Chondrocyte (in vitro differentiated cells): ENCODE results near the gene RELA. TPM values are rescaled to one million over a fixed set of nuclear protein-coding genes. Genes with fewer than 3 reads are reported as not detected.

Experiments used
- DNase-seq: peaks from one replicate; pipeline ENCODE4 v3.0.0; 2021; ENCODE audit warnings: mixed read lengths, low spot score
- H3K27ac Mint-ChIP-seq: one replicate; pipeline ENCODE4 v1.8.0; 2021; ENCODE audit warnings: mild to moderate bottlenecking, moderate library complexity, mixed read lengths; ENCODE audit not compliant: unreplicated experiment
- H3K27me3 Mint-ChIP-seq: 2 replicates; pipeline ENCODE4 v1.8.0; 2021; ENCODE audit warnings: low read depth, mixed read lengths
- H3K36me3 Mint-ChIP-seq: 2 replicates; pipeline ENCODE4 v1.8.0; 2021; ENCODE audit warnings: low read depth, mixed read lengths
- H3K4me1 Mint-ChIP-seq: 2 replicates; pipeline ENCODE4 v1.8.0; 2021; ENCODE audit warnings: low read depth, mild to moderate bottlenecking, mixed read lengths
- H3K4me3 Mint-ChIP-seq: one replicate; pipeline ENCODE4 v1.8.0; 2021; ENCODE audit warnings: mild to moderate bottlenecking, moderate library complexity, mixed read lengths; ENCODE audit not compliant: unreplicated experiment
- H3K9me3 Mint-ChIP-seq: 2 replicates; pipeline ENCODE4 v1.8.0; 2021; ENCODE audit warnings: low read depth, mixed read lengths
- total RNA-seq: library from RNA; stranded (reverse); gene quantifications from 3 replicates; pipeline ENCODE4 v1.2.1, GENCODE V29; 2021
- TF ChIP-seq, protein P1 (sequence below): fragments of 200-600 bp; sonication (generic); IDR thresholded peaks from 2 replicates; pipeline ENCODE4 v1.5.0; 2021; ENCODE audit warnings: antibody characterized with exemption, mild to moderate bottlenecking, moderate library complexity

RELA gene
- total RNA-seq, 1 donor from 2014 or later, result 72.7 TPM

DNA sequence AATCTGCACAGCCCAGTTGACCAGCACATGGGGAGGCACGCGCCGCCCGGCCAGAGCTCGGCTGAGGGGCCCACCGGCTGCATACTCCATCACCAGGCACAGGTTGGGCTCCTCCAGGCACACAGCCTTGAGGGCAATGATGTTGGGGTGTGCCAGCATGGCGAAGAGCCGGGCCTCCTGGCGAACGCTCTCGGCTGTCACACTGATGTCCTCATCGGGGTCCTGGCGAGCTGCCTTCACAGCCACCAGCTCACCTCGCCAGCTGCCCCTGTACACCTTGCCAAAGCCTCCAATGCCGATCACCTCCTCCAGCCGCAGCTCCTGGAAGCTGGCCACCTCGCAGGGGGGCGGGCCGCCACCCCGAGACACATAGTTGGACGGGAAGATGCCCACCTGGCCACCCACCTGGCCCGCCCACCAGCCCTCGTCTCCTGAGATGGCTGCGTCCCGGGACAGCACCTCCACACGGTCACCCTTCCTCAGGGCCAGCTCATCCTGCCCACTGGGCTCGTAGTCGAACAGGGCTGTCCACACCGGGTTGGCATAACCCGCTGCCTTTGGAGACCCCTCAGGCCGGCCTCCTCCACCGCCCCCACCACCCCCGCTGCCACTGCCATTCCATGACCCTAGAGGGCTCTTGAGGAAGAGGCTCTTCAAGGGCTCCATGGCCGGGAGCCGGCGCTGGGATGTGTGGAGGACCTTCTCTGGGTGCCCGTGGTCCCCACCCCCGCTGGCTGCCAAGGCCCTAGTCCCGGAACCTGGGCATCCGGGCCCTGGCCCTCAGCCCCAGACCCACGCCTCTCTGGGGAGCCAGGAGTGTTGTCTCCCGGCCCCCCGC is 49.4 kb downstream of the RELA start:
- no peaks in the 10 kb centered on the region for H3K27me3 Mint-ChIP-seq
- TF ChIP-seq, protein P1, sequence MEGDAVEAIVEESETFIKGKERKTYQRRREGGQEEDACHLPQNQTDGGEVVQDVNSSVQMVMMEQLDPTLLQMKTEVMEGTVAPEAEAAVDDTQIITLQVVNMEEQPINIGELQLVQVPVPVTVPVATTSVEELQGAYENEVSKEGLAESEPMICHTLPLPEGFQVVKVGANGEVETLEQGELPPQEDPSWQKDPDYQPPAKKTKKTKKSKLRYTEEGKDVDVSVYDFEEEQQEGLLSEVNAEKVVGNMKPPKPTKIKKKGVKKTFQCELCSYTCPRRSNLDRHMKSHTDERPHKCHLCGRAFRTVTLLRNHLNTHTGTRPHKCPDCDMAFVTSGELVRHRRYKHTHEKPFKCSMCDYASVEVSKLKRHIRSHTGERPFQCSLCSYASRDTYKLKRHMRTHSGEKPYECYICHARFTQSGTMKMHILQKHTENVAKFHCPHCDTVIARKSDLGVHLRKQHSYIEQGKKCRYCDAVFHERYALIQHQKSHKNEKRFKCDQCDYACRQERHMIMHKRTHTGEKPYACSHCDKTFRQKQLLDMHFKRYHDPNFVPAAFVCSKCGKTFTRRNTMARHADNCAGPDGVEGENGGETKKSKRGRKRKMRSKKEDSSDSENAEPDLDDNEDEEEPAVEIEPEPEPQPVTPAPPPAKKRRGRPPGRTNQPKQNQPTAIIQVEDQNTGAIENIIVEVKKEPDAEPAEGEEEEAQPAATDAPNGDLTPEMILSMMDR, result peak; percentile 11
- H3K4me1 Mint-ChIP-seq, result peaks cover 53% of the 10 kb centered on the region
- peaks cover 7% of the 10 kb centered on the region for H3K36me3 Mint-ChIP-seq
- H3K9me3 Mint-ChIP-seq, result no peaks in the 10 kb centered on the region
- H3K27ac Mint-ChIP-seq, result peak overlapping the region; percentile 17
- H3K4me3 Mint-ChIP-seq, result peak overlapping the region; percentile 88
- DNase-seq, result no peak

DNA sequence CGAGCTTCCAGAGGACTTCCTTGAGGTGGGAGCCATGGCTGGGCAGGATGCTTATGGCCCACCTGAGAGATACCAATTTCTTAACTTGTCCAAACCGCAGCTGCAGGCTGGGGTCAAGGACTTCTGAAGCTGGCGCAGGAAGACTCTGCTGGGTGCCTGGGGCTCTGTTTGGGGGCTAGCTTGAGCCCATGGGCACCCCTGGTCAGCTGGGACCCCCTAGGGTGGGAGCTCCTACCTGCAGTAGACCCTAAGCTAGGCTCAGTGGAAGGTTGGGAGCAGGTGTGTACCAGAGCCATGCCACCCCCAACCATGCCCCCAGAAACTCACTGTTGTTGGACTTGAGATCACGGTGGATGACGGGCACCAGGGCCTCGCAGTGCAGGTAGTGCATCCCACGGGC is 50.0 kb downstream of the RELA start:
- no peaks in the 10 kb centered on the region for H3K27me3 Mint-ChIP-seq
- peaks cover 53% of the 10 kb centered on the region for H3K4me1 Mint-ChIP-seq
- no peaks in the 10 kb centered on the region for H3K9me3 Mint-ChIP-seq
- peak overlapping the region; percentile 27 for H3K27ac Mint-ChIP-seq
- peak overlapping the region; percentile 88 for H3K4me3 Mint-ChIP-seq
- peaks cover 9% of the 10 kb centered on the region for H3K36me3 Mint-ChIP-seq
- no peak for DNase-seq
- TF ChIP-seq, protein P1, result no peak

DNA sequence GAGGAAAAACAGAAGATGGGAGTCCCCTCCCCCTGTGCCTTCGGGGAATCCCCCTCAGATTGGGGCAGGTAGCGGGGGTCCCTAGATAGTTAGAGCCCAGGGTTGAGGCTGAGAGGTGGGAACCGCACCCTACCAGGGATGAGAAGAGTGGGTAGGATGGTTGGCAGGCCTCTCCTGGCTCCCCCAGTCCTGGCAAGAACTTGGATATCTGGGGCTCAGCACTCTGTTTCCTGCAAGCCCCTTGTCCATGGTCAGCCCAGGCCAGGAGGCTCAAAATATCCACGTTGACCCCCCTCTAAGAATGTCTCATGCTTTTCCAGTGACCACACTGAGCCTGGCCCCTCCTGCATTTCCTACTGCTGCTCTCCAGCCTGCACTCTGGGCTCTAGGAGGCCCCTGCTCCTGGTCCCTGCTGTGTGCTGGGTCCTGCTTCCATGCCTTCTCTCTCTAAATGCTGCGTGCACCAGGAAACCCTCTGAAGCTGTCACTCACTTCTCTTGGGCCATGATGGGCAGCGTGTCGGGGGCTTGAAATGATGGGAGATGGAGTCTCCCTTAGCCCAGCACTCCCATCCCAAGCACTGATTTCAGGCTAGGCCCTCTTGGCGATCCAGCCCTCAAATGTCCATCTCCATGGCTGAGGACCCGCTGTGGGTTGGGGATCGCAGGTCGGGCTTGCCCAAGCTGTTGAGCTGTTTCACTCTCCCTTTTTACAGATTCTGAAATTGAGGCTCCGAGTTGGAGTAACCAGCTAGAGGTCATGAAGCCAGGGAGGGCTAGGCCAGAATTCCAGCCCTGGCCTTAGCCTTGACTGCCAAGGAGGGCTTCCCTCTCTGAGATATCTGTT is 50.7 kb downstream of the RELA start:
- Mint-ChIP-seq H3K4me1 (peaks cover 50% of the 10 kb centered on the region), H3K36me3 (peaks cover 9% of the 10 kb centered on the region), H3K9me3 (no peaks in the 10 kb centered on the region), H3K4me3 (peak overlapping the region; percentile 88), H3K27ac (peak overlapping the region; percentile 83), H3K27me3 (no peaks in the 10 kb centered on the region)
- TF ChIP-seq, protein P1, result no peak
- DNase-seq, result no peak

DNA sequence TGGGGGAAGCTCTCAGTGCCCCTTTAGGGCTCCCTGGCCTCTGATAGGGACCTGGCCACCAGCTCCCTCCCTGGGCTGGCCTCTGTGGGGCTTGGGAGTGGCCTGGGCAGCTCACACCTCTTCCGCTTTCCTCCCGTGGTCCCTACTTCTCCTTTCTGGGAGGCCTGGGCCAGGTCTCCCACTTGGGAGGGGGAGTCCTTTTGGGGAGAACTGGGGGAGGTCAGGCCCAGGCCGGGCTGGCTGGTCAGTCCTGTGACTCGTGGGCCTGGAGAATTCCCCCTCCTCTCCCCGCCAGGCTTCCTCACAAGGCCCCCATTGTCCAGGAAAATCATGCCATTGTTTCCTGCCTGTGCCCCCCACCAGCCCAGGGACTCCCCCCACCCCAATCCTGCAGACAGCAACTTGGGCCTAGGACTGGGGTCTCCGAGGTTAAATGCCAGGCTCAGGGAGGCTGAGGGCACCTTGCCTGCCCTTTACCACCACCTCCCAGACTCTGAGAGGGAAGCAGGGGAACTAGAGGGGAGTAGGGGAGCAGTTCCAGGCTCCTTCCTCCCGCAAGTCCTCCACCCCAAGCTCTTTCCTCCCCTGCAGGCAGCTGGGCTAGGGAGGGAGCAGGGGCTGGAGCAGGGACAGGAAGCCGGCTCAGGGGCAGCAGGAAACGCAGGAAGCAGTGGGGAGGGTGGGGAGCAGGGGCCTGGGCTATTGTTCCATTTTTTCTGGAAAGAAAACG is 51.5 kb downstream of the RELA start:
- Mint-ChIP-seq H3K36me3 (peaks cover 9% of the 10 kb centered on the region), H3K27me3 (no peaks in the 10 kb centered on the region), H3K27ac (no peak overlapping the region), H3K9me3 (no peaks in the 10 kb centered on the region), H3K4me1 (peaks cover 42% of the 10 kb centered on the region), H3K4me3 (peak overlapping the region; percentile 88)
- TF ChIP-seq, protein P1, result no peak
- no peak for DNase-seq

DNA sequence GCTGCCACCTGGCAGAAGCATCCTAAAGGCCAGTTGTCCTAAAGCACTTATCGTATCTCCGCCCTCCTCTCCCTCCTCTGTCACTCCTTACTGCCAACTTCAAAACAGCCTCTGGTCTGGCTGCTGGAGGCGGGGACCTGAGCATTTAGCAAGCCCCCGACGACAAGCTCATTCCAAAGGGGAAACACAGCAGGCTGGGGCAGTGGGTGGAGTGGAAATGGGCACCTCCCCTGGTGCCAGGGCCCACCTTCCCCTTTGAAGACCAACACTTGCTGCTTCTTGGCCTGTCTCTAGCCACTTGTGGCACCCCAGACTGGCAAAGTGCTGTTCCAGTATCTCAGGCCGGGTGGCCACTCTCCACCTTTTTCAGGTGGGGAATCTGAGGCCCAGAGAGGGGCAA is 52.3 kb downstream of the RELA start:
- peaks cover 42% of the 10 kb centered on the region for H3K4me1 Mint-ChIP-seq

More for the DNA sequence above, 52.3 kb downstream of the RELA start:
- Mint-ChIP-seq H3K36me3 (peaks cover 11% of the 10 kb centered on the region), H3K27ac (peak overlapping the region; percentile 15), H3K9me3 (no peaks in the 10 kb centered on the region), H3K4me3 (no peak overlapping the region), H3K27me3 (no peaks in the 10 kb centered on the region)
- TF ChIP-seq, protein P1, result no peak
- DNase-seq, result no peak
